K562 (cell line): Measurements from ENCODE around the gene PLEKHM2. TPM values are rescaled to one million over a fixed set of nuclear protein-coding genes. Genes with fewer than 3 reads are reported as not detected.

Experiments
- ATAC-seq: fragments of 200-7000 bp; cut with Tn5 transposase; 3 replicates; pipeline ENCODE4 v1.9.1; 2020; ENCODE audit warnings: moderate library complexity
- BruUV-seq: library from RNA; stranded (reverse); fragments of 400-500 nt; replicated peaks from 2 replicates; lab custom pipeline; 2021; lab: Mats Ljungman, UMichigan
- CTCF ChIA-PET: fragments of 300-600 bp; formaldehyde crosslinking; extraction: SDS; loops from one replicate; lab custom pipeline; 2021; ENCODE audit warnings: low intra/inter-chr PET ratio; lab: Yijun Ruan, JAX
- POLR2A ChIA-PET: fragments of 300-600, 350-650 bp; sonication (Branson Sonifier 250); formaldehyde crosslinking; extraction: SDS; loops from one replicate; lab custom pipeline; 2021; ENCODE audit warnings: antibody characterized with exemption, inconsistent platforms; lab: Yijun Ruan, JAX
- DNase-seq, 4 experiments: peaks; one replicate each; pipeline versions ENCODE4 v3.0.0 to v3.0.0-alpha.2; 2011 to 2018; ENCODE audit warnings: low spot score in 3 of 4, mixed read lengths in 3 of 4; ENCODE audit errors: extremely low read depth in 1 of 4
- FAIRE-seq: peaks from 2 replicates; lab custom pipeline; 2011; peaks lifted over from hg19 to GRCh38; lab: Jason Lieb, UNC
- H2AFZ ChIP-seq: 2 replicates; pipeline ENCODE4 v1.6.0; 2011; ENCODE audit warnings: low read depth, low read length, control low read depth, inconsistent platforms
- H3K27ac ChIP-seq: fragments of 200-600 bp; 3 replicates; pipeline ENCODE4 v1.8.0; 2011; ENCODE audit warnings: low read depth, mild to moderate bottlenecking, control low read depth, inconsistent platforms, low read length, moderate library complexity, mixed read lengths; ENCODE audit errors: extremely low read depth
- H3K27me3 ChIP-seq, 2 experiments: fragments of 300-600 bp in 1 of 2; 2 replicates in 1 of 2; 3 replicates in 1 of 2; pipeline versions ENCODE4 v1.6.0 to v1.8.0; 2011; ENCODE audit warnings: inconsistent platforms in 2 of 2, low read length in 2 of 2, mild to moderate bottlenecking in 1 of 2, mixed read lengths in 1 of 2, moderate library complexity in 1 of 2; ENCODE audit not compliant: control insufficient read depth in 2 of 2, insufficient read depth in 2 of 2
- H3K36me3 ChIP-seq: fragments of 300-600 bp; 3 replicates; pipeline ENCODE4 v1.8.0; 2011; ENCODE audit warnings: mild to moderate bottlenecking, low read length, inconsistent platforms; ENCODE audit not compliant: control insufficient read depth, insufficient read depth
- H3K4me1 ChIP-seq, 2 experiments: fragments of 200-600 bp in 1 of 2; replicated peaks in 1 of 2; 2 replicates in 1 of 2; 3 replicates in 1 of 2; pipeline versions ENCODE4 v1.5.1 to v1.8.0; 2011; ENCODE audit warnings: inconsistent platforms in 2 of 2, low read length in 2 of 2, mild to moderate bottlenecking in 1 of 2, mixed read lengths in 1 of 2, moderate library complexity in 1 of 2; ENCODE audit not compliant: control insufficient read depth in 2 of 2, insufficient read depth in 2 of 2
- H3K4me2 ChIP-seq: 2 replicates; pipeline ENCODE4 v1.6.1; 2011; ENCODE audit warnings: low read length, control low read depth, inconsistent platforms, mixed read lengths; ENCODE audit not compliant: insufficient read depth
- H3K4me3 ChIP-seq: fragments of 200-600 bp; sonication (generic), shearing (Covaris generic); 2 replicates; pipeline ENCODE4 v1.5.1; 2016; ENCODE audit warnings: control low read depth, inconsistent platforms
- H3K79me2 ChIP-seq: fragments of 200-600 bp; 3 replicates; pipeline ENCODE4 v1.8.0; 2011; ENCODE audit warnings: low read length, inconsistent platforms; ENCODE audit not compliant: control insufficient read depth, insufficient read depth
- H3K9ac ChIP-seq, 2 experiments: 2 replicates each; pipeline versions ENCODE4 v1.6.0 to v1.6.1; 2011; ENCODE audit warnings: low read depth in 2 of 2, low read length in 2 of 2, control low read depth in 1 of 2, inconsistent platforms in 1 of 2, mild to moderate bottlenecking in 1 of 2, mixed read lengths in 1 of 2; ENCODE audit not compliant: insufficient read depth in 1 of 2
- H3K9me1 ChIP-seq: one replicate; pipeline ENCODE4 v1.6.0; 2011; ENCODE audit warnings: inconsistent platforms, mild to moderate bottlenecking, low read length, moderate library complexity; ENCODE audit not compliant: control insufficient read depth, insufficient read depth
- H3K9me3 ChIP-seq: replicated peaks from 2 replicates; pipeline ENCODE4 v1.5.1; 2011; ENCODE audit warnings: low read depth, low read length, inconsistent platforms; ENCODE audit not compliant: control insufficient read depth, insufficient read depth
- H4K20me1 ChIP-seq: replicated peaks from 2 replicates; pipeline ENCODE4 v1.6.1; 2011; ENCODE audit warnings: low read length, inconsistent platforms, mixed read lengths; ENCODE audit not compliant: control insufficient read depth, insufficient read depth
- ATF2 ChIP-seq: sonication (generic); formaldehyde crosslinking; IDR thresholded peaks from 2 replicates; pipeline ENCODE4 v1.8.1; 2022; ENCODE audit warnings: missing genetic modification reagents
- E2F3 ChIP-seq: fragments of 250-450 bp; sonication (Bioruptor Pico); IDR thresholded peaks from 2 replicates; pipeline ENCODE4 v1.4.0; 2020; ENCODE audit warnings: mild to moderate bottlenecking
- ETS2 ChIP-seq: IDR thresholded peaks from 2 replicates; pipeline ENCODE4 v1.6.1; 2016; ENCODE audit warnings: borderline replicate concordance, missing genetic modification characterization, mild to moderate bottlenecking, moderate library complexity, missing compliant biosample characterization; ENCODE audit not compliant: poor library complexity, severe bottlenecking
- FOXK2 ChIP-seq, 2 experiments: fragments of 450-650 bp; IDR thresholded peaks in 1 of 2; conservative IDR thresholded peaks in 1 of 2; 2 replicates each; pipeline ENCODE4 v1.6.1; 2016; ENCODE audit warnings: low read depth in 2 of 2, mild to moderate bottlenecking in 1 of 2
- HDAC2 ChIP-seq: fragments of 450-650 bp; IDR thresholded peaks from 2 replicates; pipeline ENCODE4 v1.6.1; 2016; ENCODE audit warnings: mild to moderate bottlenecking
- HNRNPH1 ChIP-seq: fragments of 200-400 bp; formaldehyde crosslinking; optimal IDR thresholded peaks from 2 replicates; pipeline ENCODE3; 2017; ENCODE audit warnings: low read depth, mild to moderate bottlenecking, low read length, moderate library complexity
- NFIX ChIP-seq: fragments of 250-450 bp; sonication (Bioruptor Pico); IDR thresholded peaks from 2 replicates; pipeline ENCODE4 v1.4.0; 2020; ENCODE audit warnings: low read depth, mild to moderate bottlenecking, moderate library complexity
- NONO ChIP-seq, 2 experiments: fragments of 200-400 bp in 1 of 2; fragments of 450-650 bp in 1 of 2; formaldehyde crosslinking in 1 of 2; IDR thresholded peaks; 2 replicates each; pipeline ENCODE4 v1.6.1; 2017; ENCODE audit warnings: low read depth in 2 of 2, mild to moderate bottlenecking in 2 of 2, moderate library complexity in 2 of 2, low read length in 1 of 2
- NR2F6 ChIP-seq: fragments of 450-650 bp; formaldehyde crosslinking; IDR thresholded peaks from 2 replicates; pipeline ENCODE4 v1.4.0; 2020; ENCODE audit warnings: mild to moderate bottlenecking
- POLR2A ChIP-seq: fragments of 450-650 bp; conservative IDR thresholded peaks from 2 replicates; pipeline ENCODE4 v1.6.1; 2016
- POLR2G ChIP-seq: fragments of 200-400 bp; formaldehyde crosslinking; IDR thresholded peaks from 2 replicates; pipeline ENCODE4 v1.6.1; 2017; ENCODE audit warnings: low read depth, mild to moderate bottlenecking, antibody characterized with exemption, low read length, moderate library complexity
- RBM22 ChIP-seq: fragments of 200-400 bp; formaldehyde crosslinking; IDR thresholded peaks from 2 replicates; pipeline ENCODE4 v1.6.1; 2018; ENCODE audit warnings: low read length, low read depth; ENCODE audit not compliant: poor library complexity, severe bottlenecking
- ZNF121 ChIP-seq: sonication (generic); formaldehyde crosslinking; conservative IDR thresholded peaks from 2 replicates; pipeline ENCODE4 v1.8.0; 2022; ENCODE audit warnings: missing genetic modification reagents
- ZNF395 ChIP-seq: fragments of 200-800 bp; sonication (Bioruptor generic); IDR thresholded peaks from 2 replicates; pipeline ENCODE4 v1.6.1; 2017; ENCODE audit warnings: missing genetic modification characterization, missing compliant biosample characterization
- WGBS: fragments of 100-300 bp; shearing (Covaris generic); methylation state at CpG from one replicate; pipeline ENCODE4 v1.1.6; 2016; ENCODE audit warnings: low coverage, mixed read lengths; ENCODE audit not compliant: insufficient coverage; ENCODE audit errors: missing lambda C conversion rate; 5-methylcytosine and 5-hydroxymethylcytosine counted together
- in situ Hi-C: fragments of 300-500 bp; cut with MboI; formaldehyde crosslinking; loops from 4 replicates; pipeline ENCODE4 v1.15.0; 2018; ENCODE audit warnings: inconsistent platforms, mixed read lengths
- intact Hi-C: fragments of 100-400 bp; cut with micrococcal nuclease; formaldehyde crosslinking; loops from 2 replicates; pipeline ENCODE4 v1.14.2; 2022
- polyA plus RNA-seq, 8 experiments: library from polyadenylated mRNA; depleted of rRNA in 4 of 8; stranded (reverse) in 5 of 8; unstranded in 3 of 8; fragments of >200 nt; fragmentation: Nextera tagmentation in 2 of 8; fragmentation: Illumina TruSeq in 1 of 8; extraction: Ambion mirVana in 2 of 8; extraction: Trizol in 1 of 8; gene quantifications; 2 replicates each; pipeline versions ENCODE4 v1.2.1 to v1.2.3, GENCODE V29; 2011 to 2014; ENCODE audit warnings: inconsistent platforms in 1 of 8, missing spikeins in 1 of 8
- total RNA-seq, 7 experiments: library from RNA; depleted of rRNA in 6 of 7; stranded (reverse); fragments of >200 nt in 6 of 7; fragmentation: Illumina TruSeq in 2 of 7; extraction: Trizol in 2 of 7; gene quantifications; 2 replicates each; pipeline versions ENCODE4 v1.2.1 to v1.2.3, GENCODE V29; 2011 to 2021; ENCODE audit warnings: low replicate concordance in 1 of 7

PLEKHM2 gene
- total and polyA plus RNA-seq, 9 of the 15 experiments (the other 6 are each of a cell fraction or from before 2014, with no cell fraction given): 0.27 to 63.7 (median 33.2) TPM

- TF ChIP-seq ZNF395 (no peak), FOXK2 (conservative IDR thresholded peaks at IDR 0.05 in 1 of 2, IDR thresholded peaks at IDR 0.05 in 1 of 2; ENCODE audit: low read depth in 2 of 2) (no peak), HNRNPH1 (no peak), E2F3 (CRISPR knock-in tag) (no peak), POLR2A (no peak), NFIX (CRISPR knock-in tag) (no peak), HDAC2 (no peak), NONO (IDR thresholded peaks at IDR 0.05; ENCODE audit: low read depth in 2 of 2, low read length in 1 of 2) (no peak)
Observed at GRCh38 chr1:15722836-15723532, 38.9 kb downstream of the PLEKHM2 start (continued).

GRCh38 chr1:15723631-15724246 lies 39.6 kb downstream of the PLEKHM2 start:
- H3K4me2 ChIP-seq: no peak overlapping the region
- H3K36me3 ChIP-seq: peaks cover 78% of the 10 kb centered on the region; the same call in 2 of the 3 replicates
- 90% methylated on average over 19 of the region's 20 CpGs for WGBS
- H3K4me1 ChIP-seq: peaks cover 0 to 16% of the 10 kb centered on the region in 2 experiments; a peak in 1 of 5 replicates
- peak; percentile 55 for TF ChIP-seq POLR2G
- no peak for TF ChIP-seq ATF2 (CRISPR knock-in tag)
- no peak for TF ChIP-seq ETS2 (tag)
- TF ChIP-seq NR2F6 (CRISPR knock-in tag): no peak
- no peak for TF ChIP-seq ZNF121 (CRISPR knock-in tag)
- TF ChIP-seq RBM22: peak; percentile 16
- FAIRE-seq (no peak), ATAC-seq (no peak), DNase-seq (no peak)
- no peak overlapping the region for H2AFZ ChIP-seq
- no peak overlapping the region for H3K27ac ChIP-seq
- no peak overlapping the region for H3K4me3 ChIP-seq
- no peaks in the 10 kb centered on the region for H3K27me3 ChIP-seq
- peak overlapping the region in 1 of 2 experiments; percentile 55; a peak in 2 of 4 replicates for H3K9ac ChIP-seq
- intact Hi-C loops: no loop called here
- ChIA-PET CTCF (no interaction called here), POLR2A (interaction anchor here (0.6 to 1.6 kb wide), 7 partner anchors 9 to 197 kb away, joined by 3 to 4 read pairs (median 3); no protein-coding TSS in a partner anchor)
- no peaks in the 10 kb centered on the region for H3K9me3 ChIP-seq
- in situ Hi-C loops: no loop called here
- BruUV-seq: no TSS peak
- no peaks in the 10 kb centered on the region for H3K9me1 ChIP-seq
- H4K20me1 ChIP-seq: no peaks in the 10 kb centered on the region
- H3K79me2 ChIP-seq: no peaks in the 10 kb centered on the region
